Left ventricle myocardium superior (tissue), 1 donor: ENCODE measurements around the gene AGAP1. TPM values are rescaled to one million over a fixed set of nuclear protein-coding genes. Genes with fewer than 3 reads are reported as not detected.

Experiments
- ATAC-seq: fragments of 200-7000 bp; cut with Tn5 transposase; one replicate; pipeline ENCODE4 v1.9.1; 2020; ENCODE audit warnings: mild to moderate bottlenecking, moderate library complexity
- DNase-seq: peaks from one replicate; pipeline ENCODE4 v3.0.0-alpha.2; 2020
- intact Hi-C: fragments of 100-400 bp; cut with micrococcal nuclease; formaldehyde crosslinking; loops from one replicate; pipeline ENCODE4 v1.11.0; 2022
- total RNA-seq: library from RNA; stranded (reverse); fragmentation: NEBNext Ultra II Directional; extraction: Animal tissue kit (Norgen Biotek cat#: 25700); gene quantifications from one replicate; pipeline ENCODE4 v1.2.1, GENCODE V29; 2021
- donor health status: DM: no; HTN: yes; CAD: no; lungs with severe emphysema.

The AGAP1 gene
- total RNA-seq, 1 donor from 2014 or later, result 22.3 TPM

GRCh38 chr2:235556901-235557300, 63.1 kb downstream of the AGAP1 start:
- no peak for DNase-seq
- ATAC-seq, result no peak
- intact Hi-C loops, result no loop called here

- no peak for DNase-seq
- intact Hi-C loops, result no loop called here
- ATAC-seq, result no peak
These were observed 64.1 kb downstream of the AGAP1 start for GRCh38 chr2:235557903-235558302.

GRCh38 chr2:235558572-235558971, 64.7 kb downstream of the AGAP1 start:
- no peak for ATAC-seq
- no peak for DNase-seq
- intact Hi-C loops, result no loop called here

- intact Hi-C loops, result no loop called here
- DNase-seq, result no peak
- no peak for ATAC-seq
These were observed 66.5 kb downstream of the AGAP1 start for GRCh38 chr2:235560345-235560744.

- intact Hi-C loops, result no loop called here
- no peak for ATAC-seq
- no peak for DNase-seq
These were observed 67.6 kb downstream of the AGAP1 start for GRCh38 chr2:235561450-235561849.

GRCh38 chr2:235562065-235562747, 68.4 kb downstream of the AGAP1 start:
- ATAC-seq (no peak), DNase-seq (no peak)
- intact Hi-C loops, result no loop called here

GRCh38 chr2:235563056-235563910, 69.4 kb downstream of the AGAP1 start:
- intact Hi-C loops, result no loop called here
- ATAC-seq (no peak), DNase-seq (no peak)

GRCh38 chr2:235564066-235564465, 70.2 kb downstream of the AGAP1 start:
- ATAC-seq, result no peak
- intact Hi-C loops, result no loop called here

GRCh38 chr2:235564884-235565530, 71.2 kb downstream of the AGAP1 start:
- ATAC-seq (no peak), DNase-seq (no peak)
- intact Hi-C loops, result no loop called here

More at GRCh38 chr2:235564066-235564465, 70.2 kb downstream of the AGAP1 start:
- no peak for DNase-seq

- DNase-seq, result no peak
- ATAC-seq, result no peak
- intact Hi-C loops, result no loop called here
These were observed 72.6 kb downstream of the AGAP1 start for GRCh38 chr2:235566415-235566814.

GRCh38 chr2:235566931-235567495, 73.2 kb downstream of the AGAP1 start:
- intact Hi-C loops, result no loop called here
- DNase-seq, result no peak

GRCh38 chr2:235567842-235568241, 74.0 kb downstream of the AGAP1 start:
- no peak for ATAC-seq
- intact Hi-C loops, result no loop called here
- no peak for DNase-seq

More at GRCh38 chr2:235566931-235567495, 73.2 kb downstream of the AGAP1 start:
- no peak for ATAC-seq

- no peak for DNase-seq
- intact Hi-C loops, result no loop called here
- no peak for ATAC-seq
These were observed 74.6 kb downstream of the AGAP1 start for GRCh38 chr2:235568431-235568830.

GRCh38 chr2:235569837-235570236, 76.0 kb downstream of the AGAP1 start:
- DNase-seq, result no peak
- ATAC-seq, result no peak
- intact Hi-C loops, result no loop called here

GRCh38 chr2:235570256-235570655, 76.4 kb downstream of the AGAP1 start:
- intact Hi-C loops, result no loop called here
- ATAC-seq (no peak), DNase-seq (no peak)

GRCh38 chr2:235570966-235571692, 77.3 kb downstream of the AGAP1 start:
- intact Hi-C loops, result no loop called here
- ATAC-seq (no peak), DNase-seq (no peak)

GRCh38 chr2:235572592-235572991, 78.7 kb downstream of the AGAP1 start:
- no peak for DNase-seq
- intact Hi-C loops, result no loop called here

GRCh38 chr2:235573331-235574221, 79.7 kb downstream of the AGAP1 start:
- ATAC-seq (peak; percentile 86), DNase-seq (peak; percentile 85)
- intact Hi-C loops, result no loop called here

More at GRCh38 chr2:235572592-235572991, 78.7 kb downstream of the AGAP1 start:
- no peak for ATAC-seq
